NCI-H2081 treated with DMSO at 0.1 percent for 48 hours (cell line): ENCODE results near the gene NT5C3B.
"Not testable (repeated sequence)": the region's sequence is repeated elsewhere in the genome, so short reads cannot be mapped to it uniquely, and the experiment has no call there.

Experiments used
- DNase-seq: peaks from one replicate; lab custom pipeline; 2025; lab: John Stamatoyannopoulos, UW

NT5C3B gene

DNA sequence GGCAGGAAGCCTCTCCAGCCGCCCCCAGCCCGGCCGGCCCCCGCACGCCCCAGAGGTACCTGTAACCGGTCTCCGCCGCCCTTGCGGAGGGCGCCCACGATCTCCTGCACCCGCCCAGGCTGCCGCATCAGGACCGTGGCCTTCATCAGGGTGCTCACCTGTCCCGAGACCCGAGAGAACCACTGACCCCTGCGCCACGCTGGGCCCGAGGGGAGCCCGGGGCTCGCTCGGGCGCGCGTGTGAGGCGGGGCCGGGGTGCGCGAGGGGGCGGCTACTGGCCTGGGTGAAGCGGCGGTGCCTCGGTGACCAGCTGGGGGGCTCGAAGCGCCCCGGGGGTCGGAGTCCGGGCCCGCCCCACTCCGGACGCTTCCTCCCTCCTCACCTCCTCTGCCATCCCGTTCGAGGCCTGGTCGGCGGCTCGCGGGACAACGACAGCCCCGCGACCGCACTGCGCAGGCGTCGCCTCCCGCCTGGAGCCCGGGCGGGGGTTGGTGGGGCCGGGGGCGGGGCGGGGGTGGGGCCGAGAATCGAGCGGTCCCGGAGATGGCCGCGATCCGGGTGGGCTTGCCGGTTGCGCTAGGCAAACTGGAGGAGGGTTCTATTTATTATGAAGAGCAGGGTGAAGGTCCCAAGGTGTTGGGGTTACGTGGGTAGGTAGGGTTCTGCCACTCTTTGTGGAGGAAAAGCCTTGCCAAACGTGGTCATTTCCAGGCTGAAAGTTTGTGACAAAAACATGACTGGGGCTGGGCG, at the start of gene NT5C3B:
Gene NT5C3B (minus strand): TSS at position 433 of the 750 bp plus-strand sequence. CDS start 39 bp downstream, at position 394.
- DNase-seq = no peak

DNA sequence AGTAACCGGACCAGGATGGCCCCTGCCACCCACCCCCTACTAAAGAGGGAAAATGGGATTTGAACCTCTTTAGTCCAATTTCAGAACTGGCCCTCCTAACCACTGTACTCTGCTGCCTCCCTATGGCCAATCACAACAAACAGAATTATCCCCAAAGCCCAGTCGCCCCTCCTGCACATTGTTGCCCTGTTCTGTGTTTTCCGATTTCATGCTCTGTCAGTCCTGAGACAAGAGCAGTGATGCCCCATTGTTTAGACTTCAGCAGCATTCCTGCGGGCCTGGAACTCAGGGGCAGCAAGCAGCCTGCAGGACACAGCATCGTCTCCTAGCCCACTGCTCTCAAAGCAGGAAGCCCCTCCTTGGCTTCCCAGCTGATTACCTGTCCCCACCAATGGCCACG, 49.7 kb upstream of the NT5C3B start:
- no peak for DNase-seq

DNA sequence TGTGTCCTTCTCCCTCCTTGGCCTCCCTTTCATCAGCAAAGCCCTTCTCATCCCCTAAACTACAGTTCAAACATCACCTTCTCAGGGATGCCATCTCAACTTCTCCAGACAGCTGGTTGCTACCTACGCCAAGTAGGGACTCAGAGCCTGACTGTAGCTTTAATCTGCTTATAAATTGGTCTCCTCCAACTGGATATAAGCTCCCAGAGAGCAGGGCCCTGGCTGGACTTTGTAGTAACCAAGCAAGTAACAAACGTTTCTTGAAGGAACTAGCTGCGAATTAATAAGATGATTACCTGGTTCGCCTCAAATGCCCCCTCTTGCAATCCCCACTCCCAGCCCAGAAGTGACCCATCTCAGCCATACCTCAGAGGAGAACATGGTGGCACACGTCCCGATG, 46.7 kb upstream of the NT5C3B start:
- no peak for DNase-seq

DNA sequence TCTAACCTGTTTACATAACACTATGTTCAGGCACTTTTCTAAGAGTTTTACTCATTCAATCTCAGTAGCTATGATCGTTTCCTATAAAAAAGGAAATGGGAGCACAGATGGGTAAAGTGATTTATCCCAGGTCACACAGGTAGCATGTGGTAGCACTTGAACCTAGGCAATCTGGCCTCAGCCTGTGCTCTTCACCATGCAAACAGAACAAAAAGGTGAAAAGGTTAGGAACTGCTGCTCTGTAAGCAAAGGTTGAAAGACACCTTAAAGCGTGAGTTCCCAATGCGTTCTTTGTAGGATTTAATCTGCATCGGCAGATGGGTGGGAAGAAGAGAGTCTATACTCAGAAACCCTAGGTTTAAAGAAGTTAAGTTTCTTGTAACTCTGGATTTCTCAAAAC, 44.1 kb upstream of the NT5C3B start:
- DNase-seq = no peak

DNA sequence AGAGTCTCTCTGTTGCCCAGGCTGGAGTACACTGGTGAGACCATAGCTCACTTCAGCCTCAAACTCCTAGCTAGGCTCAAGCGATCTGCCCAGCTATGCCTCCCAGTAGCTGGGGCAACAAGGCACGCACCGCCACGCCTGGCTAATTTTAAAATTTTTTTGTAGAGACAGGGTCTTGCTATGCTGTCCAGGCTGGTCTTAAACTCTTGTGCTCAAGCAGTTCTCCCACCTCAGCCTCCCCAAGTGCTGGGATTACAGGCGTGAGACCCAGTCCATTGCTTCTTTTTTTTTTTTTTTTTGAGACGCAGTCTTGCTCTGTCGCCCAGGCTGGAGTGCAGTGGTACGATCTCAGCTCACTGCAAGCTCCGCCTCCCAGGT, 38.2 kb upstream of the NT5C3B start:
- DNase-seq = not testable (repeated sequence)

DNA sequence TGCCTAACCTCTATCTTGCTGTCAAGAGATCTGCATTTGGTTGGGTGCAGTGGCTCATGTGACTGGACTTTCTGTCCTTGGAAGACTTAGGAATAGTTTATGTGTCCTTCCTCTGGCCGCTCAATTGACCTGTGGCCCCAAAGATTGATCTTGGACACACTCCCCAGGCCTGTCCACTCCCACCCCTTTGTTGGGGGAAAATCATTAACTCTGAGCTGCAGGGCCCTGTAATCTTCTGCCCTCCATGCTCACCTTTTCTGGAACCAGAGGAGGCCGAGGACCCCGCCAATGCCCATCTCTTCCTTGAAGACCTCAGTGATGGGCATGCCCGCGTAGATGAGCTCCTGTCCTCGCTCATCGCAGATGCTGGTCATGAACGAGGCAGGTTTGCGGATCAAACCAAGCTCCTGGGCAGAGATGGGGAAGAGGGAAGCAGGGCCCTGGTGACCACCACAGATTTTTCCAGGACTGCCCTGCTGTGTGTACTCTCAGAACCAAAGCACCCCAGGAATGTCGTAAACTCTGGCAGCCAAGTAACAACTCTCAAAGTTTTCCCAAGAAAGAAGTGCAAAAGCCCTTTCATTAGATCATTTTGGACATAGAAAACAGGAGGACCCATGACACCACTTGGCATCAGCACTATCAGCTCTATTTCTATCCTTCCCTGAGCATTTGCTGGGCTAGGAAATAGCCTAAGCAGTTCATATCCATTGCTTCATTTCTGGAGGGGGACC, 37.7 kb upstream of the NT5C3B start:
- DNase-seq = no peak

DNA sequence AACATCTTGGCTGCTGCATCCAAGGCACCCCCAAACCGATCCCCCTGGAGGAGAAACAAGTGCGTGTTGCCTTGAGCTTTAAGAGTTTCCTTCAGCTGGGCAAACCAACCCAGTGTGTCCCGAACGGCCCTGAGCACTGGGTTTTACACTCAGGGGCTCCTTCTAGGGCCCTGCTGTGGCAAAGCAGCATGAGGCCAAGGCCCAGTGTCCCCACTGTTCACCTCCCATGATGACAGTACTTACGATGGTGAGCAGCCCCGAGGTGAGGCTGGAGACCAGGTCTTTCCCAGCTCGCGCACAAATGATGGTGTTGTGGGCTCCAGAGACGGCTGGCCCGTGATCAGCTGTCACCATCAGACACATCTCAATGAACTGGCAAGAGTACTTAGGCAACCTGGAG, 35.8 kb upstream of the NT5C3B start:
- DNase-seq = no peak

DNA sequence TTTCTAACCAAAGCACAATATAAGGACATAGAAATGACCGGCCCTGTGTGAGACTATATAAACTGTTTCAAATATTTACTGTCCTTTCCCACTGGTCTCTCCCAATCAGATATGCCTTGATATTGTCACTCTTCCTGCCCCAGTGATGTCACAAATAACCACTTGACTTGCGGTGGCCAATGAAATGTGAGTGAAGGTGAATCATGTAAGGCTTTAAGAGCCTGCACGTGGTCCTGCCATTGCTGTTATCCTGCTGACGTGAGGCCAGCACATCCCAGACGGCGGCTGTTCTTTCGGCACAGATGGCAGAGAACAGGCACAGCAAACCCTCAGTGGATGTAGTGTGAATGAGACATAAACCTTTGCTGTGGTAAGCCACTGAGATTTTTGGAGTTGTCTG, 34.6 kb upstream of the NT5C3B start:
- DNase-seq = no peak

DNA sequence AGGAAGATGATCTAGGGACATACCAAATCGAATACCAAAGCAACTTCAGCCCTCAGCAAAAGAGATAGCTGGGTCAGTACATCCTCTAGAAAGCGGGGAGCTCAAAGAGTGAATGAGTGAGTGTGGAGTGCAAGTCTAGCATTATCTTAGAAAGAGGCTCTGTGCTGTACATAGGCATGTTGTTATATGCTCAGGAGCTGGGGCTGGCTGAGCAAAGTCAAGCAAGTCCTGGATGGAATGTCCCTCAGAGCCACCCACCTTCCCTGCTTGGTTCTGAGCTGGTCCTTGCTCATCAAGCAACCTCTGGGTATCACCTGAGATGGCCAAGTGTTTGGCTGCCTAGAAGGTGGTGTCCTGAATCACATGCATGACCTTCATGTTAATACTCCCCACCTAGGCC, 34.1 kb upstream of the NT5C3B start:
- DNase-seq = no peak

DNA sequence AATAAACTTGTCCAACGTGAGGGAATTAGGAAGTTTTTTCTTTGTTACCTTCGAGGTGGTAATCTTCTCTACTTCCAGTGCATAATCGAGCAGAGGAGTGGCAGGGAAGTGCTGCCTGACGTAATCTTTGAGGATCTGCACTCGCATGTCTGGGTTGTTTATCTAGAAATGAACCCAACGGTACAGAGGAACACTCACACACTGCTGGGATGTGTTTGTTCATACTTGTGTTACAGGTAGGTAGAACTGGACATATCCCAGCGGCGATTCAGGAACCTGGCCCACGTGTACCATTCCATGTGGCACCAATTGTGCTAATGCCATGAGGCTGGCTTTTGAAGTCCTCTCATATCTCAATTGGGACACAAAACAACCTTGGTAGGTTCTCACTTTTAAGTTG, 33.4 kb upstream of the NT5C3B start:
- DNase-seq = no peak

DNA sequence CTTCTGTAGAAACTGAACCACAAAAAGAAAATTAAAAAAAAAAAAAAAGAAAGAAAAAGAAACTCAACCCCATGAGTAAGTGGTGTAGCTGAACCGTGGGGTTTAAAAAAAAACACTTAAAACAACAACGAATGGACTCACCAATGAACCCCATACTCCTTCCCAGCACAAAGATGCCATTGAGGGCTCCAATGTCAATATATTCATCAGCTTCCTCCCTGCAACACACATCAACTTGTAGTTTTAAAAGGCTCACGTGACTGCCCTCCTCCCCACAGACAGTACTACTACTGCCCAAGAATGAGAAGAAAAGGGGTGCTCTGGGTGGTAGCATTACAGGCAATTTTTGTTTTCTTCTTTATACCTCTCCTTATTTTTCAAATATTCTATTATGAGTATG, 32.5 kb upstream of the NT5C3B start:
- DNase-seq = no peak

DNA sequence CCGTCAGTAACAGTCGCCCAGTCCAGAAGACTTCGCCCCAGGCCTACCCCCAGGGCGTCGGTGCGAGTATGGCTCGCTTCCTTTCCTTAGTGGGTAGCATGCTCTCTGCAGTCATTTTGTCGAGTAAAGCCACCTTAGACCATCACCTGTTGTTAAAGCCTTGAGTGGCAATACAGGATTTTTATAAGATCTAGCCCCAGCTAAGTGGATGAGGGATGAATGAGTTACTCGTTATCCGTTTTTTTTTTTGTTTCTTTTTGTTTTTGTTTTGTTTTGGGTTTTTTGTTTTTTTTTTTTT, 29.5 kb upstream of the NT5C3B start:
- no peak for DNase-seq

DNA sequence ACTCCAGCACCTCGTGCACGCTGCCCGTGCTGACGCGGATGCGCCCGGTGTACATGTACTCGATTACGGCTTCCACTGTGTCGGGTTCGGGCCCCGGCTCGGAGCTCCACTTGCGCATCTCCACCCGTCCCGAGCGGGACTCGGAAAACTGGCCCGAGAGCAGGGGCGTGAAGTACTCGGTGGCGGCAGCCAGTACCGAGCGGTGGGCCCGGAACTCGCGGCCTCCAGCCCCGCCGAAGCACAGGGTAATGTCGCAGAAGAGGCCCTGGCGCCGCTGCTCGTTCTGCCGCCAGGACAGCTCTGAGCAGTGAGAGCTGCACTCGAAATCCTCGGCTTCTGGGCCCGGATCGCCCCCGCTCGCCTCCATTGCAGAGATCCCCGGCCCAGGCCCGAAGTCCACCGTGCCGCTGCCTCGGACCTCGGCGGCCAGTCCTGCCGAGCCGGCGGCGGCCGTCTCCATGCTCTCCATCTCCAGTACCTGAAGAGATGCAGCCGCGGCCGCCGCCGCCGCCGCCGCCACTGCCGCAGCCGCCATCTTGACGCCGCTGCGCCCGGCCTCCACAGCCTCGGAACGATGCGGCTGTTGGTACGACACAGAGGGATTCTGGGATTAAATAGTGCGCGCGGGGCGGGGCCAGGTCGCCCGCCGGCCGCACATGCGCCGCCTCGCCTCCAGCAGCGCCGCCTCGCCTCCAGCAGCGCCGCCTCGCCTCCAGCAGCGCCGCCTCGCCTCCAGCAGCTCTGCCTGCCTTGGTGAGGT, 29.0 kb upstream of the NT5C3B start, which contains the start of gene KLHL11:
Gene KLHL11 (minus strand): TSS at position 588 of the 760 bp plus-strand sequence. CDS start 53 bp downstream, at position 535.
- DNase-seq = peak; percentile 43

DNA sequence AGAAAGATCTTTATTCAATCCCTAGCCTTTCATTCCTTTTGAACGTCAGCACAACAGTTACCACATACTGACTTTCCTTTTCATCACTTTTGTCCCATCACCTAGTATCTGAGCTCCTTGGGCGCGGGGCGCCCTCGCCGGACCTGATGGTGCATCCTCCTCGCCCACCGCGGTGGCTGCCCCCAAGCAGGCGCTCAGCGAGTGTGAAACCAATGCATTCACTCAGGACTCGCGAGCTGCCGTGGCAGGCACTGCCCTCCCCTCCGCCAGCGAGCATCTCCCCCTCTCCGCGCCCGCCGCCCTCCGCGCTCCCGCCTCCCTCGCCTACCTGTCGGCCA, 28.4 kb upstream of the NT5C3B start:
- no peak for DNase-seq

DNA sequence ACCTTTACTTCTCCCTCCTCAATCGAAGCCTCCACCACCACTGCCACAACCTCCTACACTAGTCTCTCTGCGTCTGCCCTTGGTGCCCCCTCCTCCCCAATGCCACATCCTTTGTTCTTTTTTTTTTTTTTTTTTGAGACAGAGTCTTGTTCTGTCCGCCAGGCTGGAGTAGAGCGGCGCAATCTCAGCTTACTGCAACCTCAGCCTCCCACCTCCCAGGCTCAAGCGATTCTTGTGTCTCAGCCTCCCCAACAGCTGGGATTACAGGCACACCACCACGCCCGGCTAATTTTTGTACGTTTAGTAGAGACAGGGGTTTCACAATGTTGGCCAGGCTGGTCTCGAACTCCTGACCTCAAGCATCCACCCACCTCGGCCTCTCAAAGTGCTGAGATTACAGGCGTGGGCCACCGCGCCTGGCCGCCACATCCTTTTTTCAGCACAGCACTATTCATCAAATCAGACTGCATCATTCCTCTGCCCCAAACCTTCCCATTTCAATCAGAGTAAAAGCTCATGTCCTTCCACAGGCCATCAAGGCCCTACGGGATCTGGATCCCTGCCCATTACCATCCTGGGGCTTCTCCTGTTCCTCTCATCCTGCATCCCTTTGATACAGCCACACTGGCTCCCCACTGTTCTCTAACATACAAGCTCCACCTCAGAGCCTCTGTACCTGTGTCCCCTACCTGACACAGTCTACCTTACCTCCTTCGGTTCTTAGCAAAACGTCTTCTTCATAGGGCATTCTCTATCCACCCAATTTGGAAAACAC, 27.2 kb upstream of the NT5C3B start:
- DNase-seq = no peak

DNA sequence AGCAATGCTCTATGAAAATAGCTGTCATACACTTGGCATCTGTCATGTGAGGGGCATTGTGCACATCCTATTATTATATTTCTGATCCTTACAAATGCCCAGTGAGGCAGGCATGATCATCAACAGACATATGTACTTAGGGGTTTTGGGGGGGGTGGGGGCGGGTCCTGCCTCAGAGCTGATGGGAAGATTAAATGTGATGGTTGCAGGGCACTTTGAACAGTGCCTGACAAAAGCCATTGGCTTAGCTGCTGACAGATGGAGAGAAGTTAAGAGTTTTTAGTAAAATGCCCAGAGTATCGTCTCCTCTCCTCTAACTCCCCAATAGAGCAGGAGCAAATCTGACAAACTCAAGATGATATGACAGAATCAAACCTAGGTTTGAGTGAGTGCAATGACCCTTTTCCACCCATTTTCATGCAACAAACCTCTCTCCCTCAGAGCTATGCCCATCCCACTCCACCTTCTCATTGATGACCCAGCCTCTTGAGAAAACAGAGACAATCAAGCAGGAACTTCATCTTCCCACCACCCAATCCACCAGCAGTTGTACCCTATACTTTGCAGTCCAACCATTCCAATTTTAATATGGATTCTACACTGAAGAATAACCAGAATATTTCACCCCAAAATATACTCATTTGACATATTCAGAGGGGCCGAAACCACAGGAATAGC, 24.4 kb upstream of the NT5C3B start:
- DNase-seq = no peak

DNA sequence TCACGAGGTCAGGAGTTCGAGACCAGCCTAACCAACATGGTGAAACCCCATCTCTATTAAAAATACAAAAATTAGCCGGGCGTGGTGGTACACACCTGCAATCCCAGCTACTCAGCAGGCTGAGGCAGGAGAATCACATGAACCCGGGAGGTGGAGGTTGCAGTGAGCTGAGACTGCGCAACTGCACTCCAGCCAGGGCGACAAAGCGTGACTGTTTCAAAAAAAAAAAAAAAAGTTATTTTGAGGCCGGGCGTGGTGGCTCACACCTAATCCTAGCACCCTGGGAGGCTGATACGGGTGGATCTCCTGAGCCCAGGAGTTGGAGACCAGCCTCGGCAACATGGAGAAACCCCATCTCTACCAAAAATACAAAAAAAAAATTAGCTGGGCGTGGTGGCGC, 15.3 kb upstream of the NT5C3B start:
- not testable (repeated sequence) for DNase-seq

DNA sequence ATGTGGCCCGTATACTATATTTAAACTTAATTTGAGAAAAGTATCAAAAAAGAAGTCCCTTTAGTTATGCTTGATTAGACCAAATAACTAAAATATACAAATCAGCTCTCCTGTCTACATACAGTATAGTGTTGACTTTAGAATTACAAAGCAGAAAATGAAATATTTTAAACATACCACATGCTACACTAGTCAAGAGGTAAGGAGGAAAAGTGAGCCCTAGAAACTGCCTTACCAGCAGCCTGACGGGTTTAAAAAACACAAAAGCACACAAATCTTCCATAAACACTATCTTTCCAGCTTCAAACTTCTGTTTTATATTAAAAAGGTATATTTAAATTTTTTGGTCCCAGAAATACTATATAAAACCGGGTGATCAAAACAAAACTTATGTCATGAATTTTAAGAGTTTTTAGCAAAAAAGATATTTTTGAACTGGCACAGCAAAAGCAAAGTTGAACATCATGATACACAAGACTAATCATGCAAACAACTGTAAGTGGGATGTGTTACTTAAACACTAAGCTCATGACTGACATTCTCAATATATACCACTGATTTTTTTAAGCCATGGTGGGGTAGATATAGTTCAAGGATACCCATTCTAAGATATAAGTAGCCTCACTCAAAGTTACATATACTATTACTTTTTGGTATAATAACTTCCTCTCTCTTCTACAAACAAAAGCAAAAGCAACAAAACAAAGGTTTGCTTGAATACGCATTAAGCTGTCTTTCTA, 13.4 kb upstream of the NT5C3B start:
- DNase-seq = no peak

DNA sequence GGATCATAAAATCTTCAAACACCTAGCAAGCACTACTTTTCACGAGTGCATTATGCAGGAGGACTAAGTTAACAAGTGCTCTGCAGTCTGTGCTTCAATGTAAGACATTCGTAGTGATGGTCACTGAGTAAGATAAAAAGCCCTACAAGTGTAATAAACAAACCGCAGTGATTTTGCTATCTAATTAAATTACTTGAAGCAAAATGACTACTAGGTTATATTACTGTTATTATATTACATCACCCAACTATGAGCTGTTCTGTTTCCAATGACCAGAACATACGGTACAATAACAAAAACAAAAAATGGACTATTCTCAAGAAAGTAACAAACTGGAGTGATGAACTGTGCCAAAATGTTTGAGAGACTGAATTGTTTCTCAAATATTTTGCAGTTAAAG, 12.8 kb upstream of the NT5C3B start:
- no peak for DNase-seq

DNA sequence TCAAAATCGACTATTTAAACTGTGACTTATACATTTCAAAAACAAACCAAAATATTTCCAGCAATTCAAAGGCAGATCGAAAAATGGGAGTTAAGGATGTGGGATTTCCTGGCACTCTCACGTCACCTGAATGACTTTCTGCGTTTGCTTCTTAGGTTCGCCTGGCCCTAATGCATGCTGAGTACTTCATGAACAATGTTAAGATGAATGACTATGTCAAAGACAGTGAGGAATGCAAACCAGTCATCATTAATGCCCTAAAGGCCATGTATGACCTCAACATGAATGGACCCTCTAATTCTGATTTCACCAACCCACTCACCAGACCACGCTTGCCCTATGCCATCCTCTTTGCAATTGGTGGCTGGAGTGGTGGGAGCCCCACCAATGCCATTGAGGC, 8.9 kb upstream of the NT5C3B start:
- no peak for DNase-seq

DNA sequence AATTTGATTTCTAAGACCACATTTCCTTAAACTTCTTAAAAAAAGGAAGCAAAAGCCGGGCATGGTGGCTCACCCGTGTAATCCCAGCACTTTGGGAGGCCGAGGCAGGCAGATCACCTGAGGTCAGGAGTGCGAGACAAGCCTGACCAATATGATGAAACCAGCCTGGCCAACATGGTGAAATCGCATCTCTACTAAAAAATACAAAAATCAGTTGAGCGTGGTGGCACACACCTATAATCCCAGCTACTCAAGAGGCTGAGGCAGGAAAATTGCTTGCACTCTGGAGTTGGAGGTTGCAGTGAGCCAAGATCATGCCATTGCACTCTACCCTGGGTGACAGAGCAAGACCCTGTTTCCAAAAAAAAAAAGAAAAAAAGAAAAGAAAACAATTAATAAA, 4.7 kb upstream of the NT5C3B start:
- DNase-seq = not testable (repeated sequence)
